GM18511 (cell line): ENCODE results near the gene C2orf76.
"Not testable (repeated sequence)": the region's sequence is repeated elsewhere in the genome, so short reads cannot be mapped to it uniquely, and the experiment has no call there.

Experiments
- ATAC-seq: cut with Tn5 transposase; IDR thresholded peaks from one replicate; pipeline ENCODE4 v1.9.1; 2021; ENCODE audit warnings: mild to moderate bottlenecking, moderate library complexity; ENCODE audit not compliant: unreplicated experiment

C2orf76 gene

DNA sequence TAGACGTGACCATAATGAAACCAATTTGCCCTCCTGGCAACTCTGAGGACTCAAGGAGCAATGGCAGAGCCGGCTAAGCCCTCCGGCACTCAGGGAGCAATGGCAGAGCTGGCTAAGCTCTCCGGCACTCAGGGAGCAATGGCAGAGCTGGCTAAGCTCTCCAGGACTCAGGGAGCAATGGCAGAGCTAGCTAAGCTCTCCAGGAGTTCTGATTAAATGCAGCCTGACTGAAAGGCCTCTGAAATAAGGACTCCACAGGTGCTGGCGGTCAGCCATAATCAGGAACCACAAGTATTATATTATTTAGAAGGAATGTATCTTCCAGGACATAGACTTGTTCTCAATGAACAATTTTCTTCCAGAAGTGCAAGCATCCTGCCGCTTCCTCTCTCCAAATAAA, 65.2 kb downstream of the C2orf76 start:
- ATAC-seq = no peak

DNA sequence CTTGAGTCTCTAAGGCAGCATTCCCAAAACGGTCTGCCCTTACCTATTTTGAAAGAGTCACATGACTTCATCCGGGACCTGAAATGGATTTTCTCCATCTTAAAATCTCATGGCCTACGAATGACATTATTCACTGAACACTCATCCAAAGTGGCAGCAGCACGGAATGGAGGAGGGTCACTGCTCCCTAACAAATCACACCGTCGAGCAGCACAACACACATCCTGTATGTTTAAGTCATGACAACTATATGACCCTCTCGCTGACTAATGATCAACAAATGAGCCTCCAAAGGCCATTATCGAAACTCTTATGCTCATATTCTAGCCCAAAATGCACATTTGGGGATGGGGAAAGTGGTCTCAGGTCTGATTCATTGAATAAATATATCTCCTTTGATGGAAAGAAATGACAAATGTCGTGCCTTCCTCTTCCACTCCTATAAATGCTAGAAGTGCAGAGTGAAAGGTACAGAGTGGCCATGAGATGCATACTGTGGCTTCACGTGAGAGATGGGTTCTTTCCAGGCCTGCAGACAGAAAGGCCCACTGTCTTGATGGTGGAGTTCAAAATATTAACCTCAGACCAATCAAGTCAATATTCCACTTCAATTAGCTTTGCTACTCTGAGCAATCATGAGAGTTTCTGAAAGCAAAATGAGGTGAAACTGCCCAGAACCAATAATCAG, 70.8 kb downstream of the C2orf76 start:
- ATAC-seq = no peak

DNA sequence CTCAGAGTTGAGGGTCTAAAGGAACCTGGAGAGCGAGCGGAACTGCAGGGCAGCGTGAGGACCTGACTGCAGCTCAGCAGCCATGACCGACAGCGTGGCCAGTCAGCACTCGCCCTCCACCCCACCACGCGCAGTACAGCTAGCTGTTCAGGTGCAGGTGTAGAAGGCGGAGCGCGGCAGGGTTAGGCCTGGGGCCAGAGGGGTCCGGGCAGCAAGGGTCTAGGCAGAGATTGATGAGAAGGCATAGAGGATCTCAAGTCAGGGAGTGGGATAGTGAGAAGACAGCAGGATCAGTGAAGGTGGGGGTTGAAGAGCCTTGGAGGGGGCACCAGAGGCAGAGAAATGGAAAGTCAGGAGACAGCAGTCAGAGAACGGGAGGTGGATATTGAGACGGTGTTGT, 72.0 kb downstream of the C2orf76 start:
- ATAC-seq = no peak

DNA sequence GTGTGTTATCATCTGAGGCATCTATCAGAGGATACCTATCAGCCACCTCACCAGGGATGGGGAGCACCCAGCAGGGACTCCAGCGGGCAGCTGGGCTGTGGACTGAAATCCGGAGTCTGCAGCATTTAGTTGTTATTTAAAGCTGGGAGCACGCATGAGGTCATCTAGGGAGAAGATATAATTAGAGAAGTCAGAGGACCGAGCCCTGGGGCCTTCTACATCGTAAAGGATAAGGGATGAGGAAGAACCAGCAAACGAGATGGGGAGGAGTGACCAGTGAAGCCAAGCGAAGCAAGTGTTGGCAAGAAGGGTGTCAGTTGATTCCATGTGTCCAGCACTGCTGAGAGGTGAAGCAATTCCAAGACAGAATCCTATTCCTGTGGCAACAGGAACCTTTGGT, 72.7 kb downstream of the C2orf76 start:
- ATAC-seq = no peak

DNA sequence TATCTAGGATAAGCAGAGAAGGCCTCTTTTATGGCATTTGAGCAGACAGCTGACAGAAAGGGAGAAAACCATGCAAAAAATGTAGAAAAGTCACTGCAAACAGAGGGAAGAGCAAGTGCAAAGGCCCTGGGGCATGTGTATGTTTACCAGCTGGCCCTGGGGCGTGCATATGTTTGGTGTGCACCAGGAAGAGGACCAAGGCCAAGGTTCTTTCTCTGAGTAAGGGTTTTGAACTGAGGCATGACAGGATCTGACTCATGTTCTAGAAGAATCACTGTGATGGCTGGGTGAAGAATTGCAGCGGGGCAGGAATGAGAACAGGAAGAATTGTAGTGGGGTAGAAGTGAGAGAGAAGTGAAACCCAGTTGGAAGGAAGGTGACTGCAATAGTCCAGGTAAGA, 73.4 kb downstream of the C2orf76 start:
- no peak for ATAC-seq

DNA sequence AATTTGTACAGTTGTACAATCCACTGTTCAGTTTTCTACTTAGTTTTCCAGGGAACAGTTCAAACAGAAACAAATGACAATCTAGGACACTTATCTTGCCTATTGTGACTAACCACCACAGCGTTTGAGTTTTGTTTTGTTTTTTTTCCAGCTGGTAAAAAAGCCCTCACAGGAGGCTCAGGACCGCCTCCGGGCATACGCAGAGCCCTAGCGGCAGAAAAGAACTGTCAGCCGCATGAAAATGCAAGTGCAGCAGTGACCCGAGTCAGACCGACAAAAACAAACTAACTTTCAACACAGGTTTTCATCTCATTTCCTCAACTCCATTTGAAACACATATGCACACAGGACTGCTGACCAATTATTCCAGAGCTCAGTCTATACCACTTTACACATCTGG, 74.4 kb downstream of the C2orf76 start:
- no peak for ATAC-seq

DNA sequence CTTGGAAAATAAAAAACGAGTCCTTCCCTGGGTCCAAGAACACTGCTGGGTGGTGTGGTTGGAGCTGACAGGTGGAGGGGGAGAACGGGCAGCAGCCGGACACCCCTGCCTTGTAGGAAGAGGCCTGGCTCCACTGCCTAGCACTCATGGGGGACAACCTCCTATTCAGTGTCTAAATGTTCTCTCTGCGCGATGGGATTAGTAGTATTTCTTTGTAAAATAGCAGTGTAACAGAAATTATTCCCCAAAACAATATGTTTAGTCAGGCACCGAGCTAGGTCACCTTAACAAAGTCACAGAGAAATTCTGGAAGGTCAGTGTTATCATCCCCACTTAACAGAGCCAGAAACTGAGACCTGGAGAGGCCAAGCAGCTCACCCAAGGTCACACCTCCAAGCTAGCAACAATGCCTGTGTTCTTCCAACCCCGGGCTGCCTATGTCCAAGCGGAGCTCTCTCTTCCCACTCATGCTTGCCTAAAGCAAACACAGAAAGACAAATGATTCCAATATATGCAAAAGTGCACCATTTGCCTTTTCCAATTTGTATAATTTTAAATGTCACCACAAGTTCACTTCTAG, 75.0 kb downstream of the C2orf76 start:
- ATAC-seq = no peak

DNA sequence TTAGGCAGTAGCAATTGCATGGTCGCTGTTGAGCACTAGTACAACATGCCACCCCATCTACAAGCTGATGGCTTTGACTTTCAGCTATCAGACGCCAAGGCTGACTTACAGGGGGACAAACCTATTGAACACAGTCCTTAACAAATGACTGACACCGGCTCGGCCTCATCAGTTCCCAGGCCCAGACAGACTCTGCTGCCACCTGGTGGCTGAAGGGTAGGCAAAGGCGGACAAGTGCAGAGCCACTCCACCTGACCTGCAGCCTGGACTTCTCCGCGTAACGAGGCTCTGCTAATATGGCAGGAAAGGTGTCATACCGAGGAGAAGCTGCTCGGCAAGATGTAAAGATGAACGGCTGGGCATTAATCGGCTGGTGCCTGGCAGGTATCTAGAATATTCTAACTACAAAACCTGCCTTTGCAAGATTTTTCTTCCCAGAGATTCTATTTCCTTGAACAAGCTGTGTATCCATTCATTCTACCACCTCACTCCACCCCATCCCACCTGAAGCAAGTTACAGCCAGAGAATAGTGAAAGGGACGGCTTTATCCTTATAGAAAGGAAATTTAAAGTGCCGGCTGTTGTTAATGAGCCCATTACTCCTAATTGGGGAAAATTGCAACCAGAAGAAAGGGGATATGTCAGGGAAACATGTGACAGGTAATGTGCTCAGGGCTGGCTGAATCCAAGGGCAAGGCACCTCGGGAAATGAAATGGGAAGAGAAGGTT, 75.6 kb downstream of the C2orf76 start:
- peak; percentile 92 for ATAC-seq

DNA sequence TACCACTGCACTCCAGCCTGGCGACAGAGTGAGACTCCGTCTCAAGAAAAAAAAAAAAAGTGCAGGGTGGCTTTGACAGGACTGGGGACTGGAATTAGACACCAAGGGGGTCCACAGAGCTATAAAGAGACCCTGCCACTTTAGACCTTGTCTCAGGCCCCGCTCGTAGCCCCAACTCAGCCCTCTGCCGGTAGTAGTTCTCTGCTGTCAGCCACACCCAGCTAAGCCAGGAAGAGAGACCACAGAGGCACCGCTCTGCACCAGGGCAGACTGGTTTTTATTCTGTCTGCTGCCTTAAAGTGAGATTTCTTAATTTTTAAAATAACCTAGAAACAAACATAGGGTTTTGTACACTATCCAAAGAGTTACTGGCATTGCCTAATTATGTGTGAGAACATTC, 77.0 kb downstream of the C2orf76 start:
- ATAC-seq = no peak

DNA sequence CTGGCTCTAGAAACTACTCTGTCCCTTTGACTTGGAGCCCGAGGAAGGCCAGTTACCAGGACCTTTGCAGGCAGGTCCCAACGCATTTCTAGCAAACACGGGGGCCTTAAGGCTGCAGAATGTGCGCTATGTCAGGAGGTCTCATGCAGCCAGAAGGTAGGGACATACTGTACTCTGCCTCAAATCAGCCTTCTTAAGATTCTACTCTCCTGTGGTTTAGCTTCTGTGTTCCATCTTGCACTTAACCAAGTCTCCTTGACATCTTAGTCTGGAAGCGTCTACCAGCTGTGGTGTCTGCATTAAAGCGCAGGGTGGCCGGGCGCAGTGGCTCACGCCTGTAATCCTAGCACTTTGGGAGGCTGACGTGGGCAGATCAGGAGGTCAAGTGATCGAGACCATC, 77.5 kb downstream of the C2orf76 start:
- ATAC-seq = no peak

DNA sequence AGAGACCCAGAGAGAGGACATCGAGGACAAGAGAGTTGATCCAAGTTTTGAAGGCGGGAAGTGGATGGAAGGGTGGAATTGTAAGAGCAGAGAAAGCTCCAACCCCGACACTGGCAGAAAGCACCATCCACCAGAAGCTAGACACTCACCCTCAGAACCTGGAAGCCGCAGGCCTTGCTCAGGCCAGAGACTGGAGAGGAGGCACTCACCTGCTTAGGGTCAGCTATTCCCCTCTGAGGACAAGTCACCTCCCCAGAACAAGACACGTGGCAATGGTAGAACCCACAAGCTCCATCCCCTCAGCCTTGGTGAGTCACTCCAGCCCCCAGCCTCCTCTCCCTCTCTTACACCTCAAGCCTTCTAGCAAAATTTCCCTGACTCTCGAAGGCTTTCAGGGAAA, 78.1 kb downstream of the C2orf76 start:
- ATAC-seq = no peak

DNA sequence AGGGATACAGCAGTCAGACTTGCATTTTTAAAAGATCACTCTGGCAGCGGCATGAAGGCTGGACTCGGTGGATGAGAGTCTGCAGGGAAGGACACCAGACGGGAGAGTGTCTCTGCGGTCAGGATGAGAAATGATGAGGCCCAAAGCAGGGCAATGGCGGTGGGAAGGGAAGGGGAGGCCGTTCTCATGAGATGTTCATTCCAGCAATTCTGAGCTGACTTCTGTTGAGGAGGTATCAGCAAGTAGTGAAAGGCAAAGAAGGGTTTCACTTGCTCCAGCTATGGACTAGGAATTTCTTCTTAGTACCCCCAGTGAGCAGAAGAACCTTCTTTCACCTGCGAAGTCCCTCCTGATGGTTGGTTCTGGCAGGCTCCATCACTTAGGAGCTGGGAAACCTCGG, 80.0 kb downstream of the C2orf76 start:
- ATAC-seq = no peak

DNA sequence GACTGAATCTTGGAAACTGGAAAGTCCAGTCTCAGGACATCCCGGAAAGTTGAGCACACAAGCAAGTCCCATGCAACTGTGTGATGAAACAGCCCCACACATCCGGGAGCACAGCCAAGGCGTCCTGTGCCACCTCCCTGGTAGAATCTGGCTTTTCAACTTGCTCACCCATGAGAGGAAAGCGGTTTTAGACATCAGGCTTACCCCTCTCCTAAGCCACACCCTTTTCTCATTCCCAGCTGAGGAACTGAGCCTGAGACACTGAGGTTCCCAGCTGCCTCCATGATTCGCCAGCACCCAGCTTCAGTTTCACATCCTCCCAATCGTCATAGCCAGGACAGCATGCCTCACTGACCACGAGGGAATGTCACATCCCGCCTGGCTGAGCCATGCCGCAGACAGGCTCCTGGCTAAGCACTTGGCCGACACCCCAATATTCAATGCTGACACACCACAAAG, 82.7 kb downstream of the C2orf76 start:
- no peak for ATAC-seq

DNA sequence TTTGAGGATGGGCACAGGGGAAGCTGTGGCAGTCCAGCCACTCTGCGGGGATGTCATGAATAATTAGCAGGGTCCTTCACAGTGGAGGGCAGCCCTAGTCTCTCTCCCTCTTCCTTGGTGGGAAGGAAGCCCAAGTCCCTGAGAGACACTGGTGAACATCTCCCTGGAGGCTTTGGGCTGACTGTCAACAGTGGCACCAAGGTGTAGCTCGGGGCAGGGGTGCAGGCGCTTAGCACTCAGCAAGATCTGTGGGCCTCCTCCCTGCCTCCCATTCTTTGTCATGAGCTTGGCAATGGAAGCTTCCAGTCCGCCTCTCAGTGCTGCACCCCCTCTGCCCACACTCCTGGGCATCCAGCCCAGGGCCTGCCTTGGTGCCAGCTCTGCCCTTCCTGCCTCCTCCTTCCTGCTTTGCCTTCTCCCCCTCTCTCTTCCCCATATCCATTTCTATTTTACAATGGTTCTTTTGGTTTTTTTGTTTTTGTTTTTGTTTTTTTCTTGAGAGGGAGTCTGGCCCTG, 83.6 kb downstream of the C2orf76 start:
- no peak for ATAC-seq

DNA sequence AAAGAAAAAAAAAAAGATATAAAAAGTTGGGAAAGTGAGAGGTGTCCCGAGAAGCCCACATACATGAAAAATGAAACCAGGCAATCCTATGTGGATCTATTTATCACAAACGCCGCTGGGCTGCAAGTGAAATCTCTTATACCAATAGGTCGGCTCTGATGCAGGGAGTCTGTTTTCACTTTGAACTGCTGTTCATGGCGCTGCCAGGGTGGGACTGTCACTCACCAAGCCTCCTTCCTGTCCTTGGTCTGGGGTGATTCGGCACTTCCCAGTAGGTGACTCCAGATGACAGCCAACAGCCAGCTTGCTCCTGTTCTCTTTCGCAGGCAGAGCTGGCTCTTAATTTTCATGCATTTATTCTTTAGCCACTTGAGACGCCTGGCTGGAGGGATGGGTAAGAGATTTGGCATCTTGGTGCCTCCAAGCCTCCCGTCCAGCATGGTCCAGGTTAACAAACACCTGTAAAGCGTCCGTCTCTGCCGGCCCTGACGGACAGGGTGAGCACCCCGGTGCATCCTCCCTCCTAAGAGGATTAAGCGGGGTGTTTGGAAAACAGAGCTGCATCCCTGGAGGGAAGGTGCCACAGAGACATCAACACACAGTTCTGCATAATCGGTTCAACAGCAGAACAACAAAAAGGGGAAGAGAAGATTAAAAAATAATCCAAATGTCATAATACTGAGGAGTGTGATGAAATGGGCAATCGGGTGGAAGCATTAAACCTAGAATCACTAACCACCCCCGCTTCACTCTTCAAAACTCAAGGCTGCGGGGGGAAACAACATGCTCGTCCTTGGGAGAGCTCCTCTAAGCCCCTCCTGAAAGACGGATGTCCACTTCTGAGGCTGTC, 84.3 kb downstream of the C2orf76 start:
- ATAC-seq = no peak

DNA sequence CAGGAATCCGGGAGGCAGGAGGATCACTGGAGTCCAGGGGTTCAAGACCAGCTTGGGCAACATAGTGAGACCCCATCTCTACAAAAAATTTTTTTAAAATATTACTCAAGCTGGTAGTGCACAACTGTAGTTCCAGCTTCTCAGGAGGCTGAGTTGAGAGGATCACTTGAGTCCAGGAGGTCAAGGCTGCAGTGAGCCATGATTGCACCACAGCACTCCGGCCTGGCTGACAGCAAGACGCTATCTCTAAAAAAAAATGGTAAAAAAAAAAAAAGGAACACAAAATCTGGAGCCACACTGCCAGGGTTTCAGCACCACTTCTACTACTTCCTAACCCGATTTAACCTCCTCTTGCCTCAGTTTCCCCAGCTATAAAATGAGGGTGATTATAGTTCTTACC, 86.0 kb downstream of the C2orf76 start:
- ATAC-seq = no peak

DNA sequence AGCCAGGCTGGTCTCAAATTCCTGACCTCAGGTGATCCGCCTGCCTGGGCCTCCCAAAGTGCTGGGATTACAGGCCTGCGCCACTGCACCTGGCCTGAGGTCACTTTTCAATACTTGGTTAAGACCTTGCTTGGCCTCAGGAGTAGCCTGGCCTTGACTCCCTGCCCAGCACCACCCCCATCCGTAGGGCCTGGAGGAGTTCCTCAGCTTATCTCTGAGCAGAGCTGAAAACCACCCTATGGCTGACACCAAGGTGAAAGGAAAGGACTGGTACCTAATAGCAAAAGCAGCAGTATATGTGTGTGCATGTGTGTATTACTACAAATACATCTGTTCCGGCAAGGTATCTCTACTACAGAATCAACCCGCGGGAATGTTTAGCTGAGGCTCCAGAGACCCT, 87.0 kb downstream of the C2orf76 start:
- no peak for ATAC-seq

DNA sequence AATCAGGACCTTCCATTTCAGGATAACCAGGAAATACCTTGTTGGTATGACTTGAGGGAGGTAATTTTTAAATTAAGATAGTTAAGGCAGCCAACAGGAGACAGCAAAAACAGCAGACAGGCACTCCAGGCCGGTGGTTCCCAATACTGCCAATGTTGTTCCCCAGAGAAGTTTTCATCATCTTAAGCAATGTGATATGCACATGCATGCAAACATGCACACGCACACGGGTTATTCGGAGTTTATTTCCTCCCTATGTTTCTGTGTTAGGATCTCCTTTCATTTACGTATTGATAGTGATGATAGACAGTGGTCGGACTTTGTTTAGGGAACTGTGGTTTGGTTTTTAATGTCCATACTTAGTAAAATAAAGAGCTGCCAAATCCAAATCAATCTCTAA, 87.7 kb downstream of the C2orf76 start:
- no peak for ATAC-seq

DNA sequence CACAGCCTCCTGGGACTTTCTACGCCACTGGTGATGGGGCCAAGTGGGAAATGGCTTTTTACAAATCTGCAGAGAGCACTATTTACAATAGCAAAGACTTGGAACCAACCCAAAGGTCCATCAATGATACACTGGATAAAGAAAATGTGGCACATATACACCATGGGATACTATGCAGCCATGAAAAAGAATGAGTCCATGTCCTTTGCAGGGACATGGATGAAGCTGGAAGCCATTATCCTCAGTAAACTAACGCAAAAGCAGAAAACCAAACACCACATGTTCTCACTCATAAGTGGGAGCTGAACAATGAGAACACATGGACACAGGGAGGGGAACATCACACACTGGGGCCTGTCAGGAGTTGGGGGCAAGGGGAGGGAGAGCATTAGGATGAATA, 88.2 kb downstream of the C2orf76 start:
- not testable (repeated sequence) for ATAC-seq

DNA sequence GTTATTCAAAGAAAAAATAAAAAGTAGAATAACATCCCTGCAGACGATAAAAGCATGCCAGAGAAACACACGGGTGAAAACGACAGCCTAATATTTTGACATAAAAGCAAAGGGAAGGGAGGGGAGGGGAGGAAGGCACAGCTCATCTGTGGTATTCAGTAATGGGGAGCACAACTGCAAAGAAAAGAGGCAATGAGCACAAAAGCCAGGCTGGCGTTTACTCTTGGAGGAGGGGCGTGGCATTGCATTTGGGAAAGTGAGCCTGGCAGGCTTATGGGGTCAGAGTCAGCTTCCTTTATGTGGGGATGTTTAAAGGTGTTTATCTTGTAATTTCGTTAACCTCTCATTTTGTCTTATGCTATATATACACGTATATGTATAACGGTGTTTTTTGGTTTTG, 89.8 kb downstream of the C2orf76 start:
- no peak for ATAC-seq

DNA sequence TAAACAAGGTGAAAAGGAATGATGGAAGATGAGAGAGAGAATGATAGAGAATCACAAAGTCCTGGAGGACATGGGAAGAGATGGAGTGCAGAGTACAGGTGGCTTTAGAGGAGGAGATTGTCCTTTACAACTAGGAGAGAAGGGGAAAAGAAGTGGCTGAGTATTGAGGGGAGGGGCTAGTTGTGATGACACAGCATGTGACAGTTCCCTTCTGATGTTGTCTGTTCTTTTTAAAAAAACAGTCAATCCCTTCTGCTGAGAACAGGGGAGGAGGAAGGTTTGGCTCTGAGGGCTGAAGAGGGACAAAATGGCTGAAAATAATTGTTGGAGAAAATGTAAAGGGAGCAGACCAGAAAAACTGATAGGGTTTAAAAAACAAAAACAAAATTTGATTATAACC, 99.0 kb downstream of the C2orf76 start:
- no peak for ATAC-seq
